HepG2 (cell line): ENCODE results near the gene SRRM1. TPM values are rescaled to one million over a fixed set of nuclear protein-coding genes. Genes with fewer than 3 reads are reported as not detected.

Experiments used
- CEBPG ChIP-seq: IDR thresholded peaks from 2 replicates; pipeline ENCODE4 v1.6.1; 2016
- FOXA1 ChIP-seq, 2 experiments: fragments of 450-650 bp in 1 of 2; sonication (generic) in 1 of 2; formaldehyde crosslinking in 1 of 2; IDR thresholded peaks; 2 replicates each; pipeline versions ENCODE4 v1.4.0 to v1.6.1; 2016 to 2020; ENCODE audit warnings: missing genetic modification reagents in 1 of 2
- KDM6A ChIP-seq: IDR thresholded peaks from 2 replicates; pipeline ENCODE4 v1.6.1; 2016; ENCODE audit warnings: low read depth
- LBX2 ChIP-seq: sonication (generic); formaldehyde crosslinking; IDR thresholded peaks from 2 replicates; pipeline ENCODE4 v1.5.0; 2020; ENCODE audit warnings: missing genetic modification reagents, mild to moderate bottlenecking, borderline replicate concordance
- NCOA2 ChIP-seq: sonication (generic); formaldehyde crosslinking; IDR thresholded peaks from 2 replicates; pipeline ENCODE4 v1.8.0; 2022; ENCODE audit warnings: inconsistent platforms
- NR0B2 ChIP-seq: sonication (generic); formaldehyde crosslinking; IDR thresholded peaks from 2 replicates; pipeline ENCODE4 v1.4.0; 2020; ENCODE audit warnings: mild to moderate bottlenecking, missing genetic modification reagents
- PRMT3 ChIP-seq: sonication (generic); formaldehyde crosslinking; IDR thresholded peaks from 2 replicates; pipeline ENCODE4 v1.8.1; 2022; ENCODE audit warnings: low read depth, mild to moderate bottlenecking, moderate library complexity, missing genetic modification reagents, borderline replicate concordance
- RBAK ChIP-seq: sonication (generic); formaldehyde crosslinking; IDR thresholded peaks from 2 replicates; pipeline ENCODE4 v1.5.1; 2020; ENCODE audit warnings: mild to moderate bottlenecking, missing genetic modification reagents
- RXRA ChIP-seq: sonication (generic); formaldehyde crosslinking; IDR thresholded peaks from 2 replicates; pipeline ENCODE4 v1.5.1; 2020; ENCODE audit warnings: missing genetic modification reagents
- SALL1 ChIP-seq: sonication (generic); formaldehyde crosslinking; IDR thresholded peaks from 2 replicates; pipeline ENCODE4 v1.8.0; 2022; ENCODE audit warnings: mild to moderate bottlenecking, missing genetic modification reagents
- SNAPC4 ChIP-seq: sonication (generic); formaldehyde crosslinking; IDR thresholded peaks from 2 replicates; pipeline ENCODE4 v1.4.0; 2020; ENCODE audit warnings: mild to moderate bottlenecking, missing genetic modification reagents
- SOX13 ChIP-seq, 3 experiments: fragments of 450-650 bp in 1 of 3; sonication (generic) in 1 of 3; formaldehyde crosslinking in 1 of 3; IDR thresholded peaks in 2 of 3; conservative IDR thresholded peaks in 1 of 3; 2 replicates each; pipeline versions ENCODE4 v1.5.0 to v1.6.1; 2016 to 2020; ENCODE audit warnings: antibody characterized with exemption in 1 of 3, mild to moderate bottlenecking in 1 of 3, missing compliant biosample characterization in 1 of 3, missing genetic modification reagents in 1 of 3, moderate library complexity in 1 of 3
- THAP7 ChIP-seq: sonication (generic); formaldehyde crosslinking; IDR thresholded peaks from 2 replicates; pipeline ENCODE4 v1.8.1; 2023; ENCODE audit warnings: mild to moderate bottlenecking, missing genetic modification reagents
- ZFP1 ChIP-seq: IDR thresholded peaks from 2 replicates; pipeline ENCODE4 v1.6.1; 2016
- ZNF20 ChIP-seq: sonication (generic); formaldehyde crosslinking; IDR thresholded peaks from 2 replicates; pipeline ENCODE4 v1.4.0; 2020; ENCODE audit warnings: mild to moderate bottlenecking, moderate library complexity, missing genetic modification reagents
- ZNF207 ChIP-seq: fragments of 450-650 bp; IDR thresholded peaks from 2 replicates; pipeline ENCODE4 v1.6.1; 2016; ENCODE audit warnings: antibody characterized with exemption, borderline replicate concordance
- ZNF451 ChIP-seq: sonication (generic); formaldehyde crosslinking; IDR thresholded peaks from 2 replicates; pipeline ENCODE4 v1.5.0; 2020; ENCODE audit warnings: mild to moderate bottlenecking, missing genetic modification reagents
- ZNF576 ChIP-seq: sonication (generic); formaldehyde crosslinking; IDR thresholded peaks from 2 replicates; pipeline ENCODE4 v1.4.0; 2020; ENCODE audit warnings: mild to moderate bottlenecking, missing genetic modification reagents
- ZNF652 ChIP-seq: IDR thresholded peaks from 2 replicates; pipeline ENCODE4 v1.6.1; 2016; ENCODE audit warnings: low read depth, borderline replicate concordance
- ZNF672 ChIP-seq: sonication (generic); formaldehyde crosslinking; IDR thresholded peaks from 2 replicates; pipeline ENCODE4 v1.8.1; 2022; ENCODE audit warnings: missing genetic modification reagents
- ZSCAN20 ChIP-seq: sonication (generic); formaldehyde crosslinking; IDR thresholded peaks from 2 replicates; pipeline ENCODE4 v1.4.0; 2020; ENCODE audit warnings: missing genetic modification reagents, mild to moderate bottlenecking, borderline replicate concordance
- polyA plus RNA-seq, 8 experiments: library from polyadenylated mRNA; depleted of rRNA in 3 of 8; stranded (reverse) in 7 of 8; unstranded in 1 of 8; fragments of >200 nt; fragmentation: Illumina TruSeq in 4 of 8; extraction: Trizol in 4 of 8; gene quantifications; 2 replicates each; pipeline versions ENCODE4 v1.2.1 to v1.2.3, GENCODE V29; 2011 to 2016; ENCODE audit warnings: low read depth in 4 of 8, missing spikeins in 1 of 8, mixed read lengths in 1 of 8; ENCODE audit not compliant: insufficient read depth in 1 of 8
- total RNA-seq, 5 experiments: library from RNA; depleted of rRNA; stranded (reverse); fragments of >200 nt; fragmentation: Illumina TruSeq; extraction: Trizol; gene quantifications; 2 replicates each; pipeline ENCODE4 v1.2.3, GENCODE V29; 2016; ENCODE audit warnings: low read depth in 1 of 5

The SRRM1 gene
- total and polyA plus RNA-seq, 2 of the 13 experiments (the other 11 are each of a cell fraction or from before 2014, with no cell fraction given), result 31.6 to 44.5 TPM

GRCh38 chr1:24605534-24606295 is 37.4 kb upstream of the SRRM1 start (continued):
- TF ChIP-seq FOXA1 (IDR thresholded peaks at IDR 0.05) (no peak), FOXA1 (CRISPR knock-in tag; IDR thresholded peaks at IDR 0.05) (peak; percentile 51), NR0B2 (CRISPR knock-in tag) (no peak), ZNF20 (CRISPR knock-in tag) (no peak), CEBPG (CRISPR knock-in tag) (peak; percentile 53), ZNF576 (CRISPR knock-in tag) (no peak), SOX13 (IDR thresholded peaks at IDR 0.05) (no peak), SOX13 (CRISPR knock-in tag; conservative IDR thresholded peaks at IDR 0.05 in 1 of 2, IDR thresholded peaks at IDR 0.05 in 1 of 2) (peak in 1 of 2 experiments; percentile 44; a peak in 1 of 4 replicates), KDM6A (CRISPR knock-in tag) (0 out of 2 replicates have a peak, but pooled peaks have one; percentile 28), ZNF652 (no peak), ZNF672 (CRISPR knock-in tag) (no peak), RBAK (CRISPR knock-in tag) (no peak), LBX2 (CRISPR knock-in tag) (peak; percentile 76; the same call in 1 of the 2 replicates), NCOA2 (CRISPR knock-in tag) (no peak), ZNF207 (no peak), SALL1 (CRISPR knock-in tag) (peak; percentile 94), SNAPC4 (no peak), RXRA (peak; percentile 73), ZFP1 (CRISPR knock-in tag) (no peak), PRMT3 (0 out of 2 replicates have a peak, but pooled peaks have one; percentile 13), ZNF451 (CRISPR knock-in tag) (0 out of 2 replicates have a peak, but pooled peaks have one; percentile 49), THAP7 (CRISPR knock-in tag) (peak; percentile 79), ZSCAN20 (CRISPR knock-in tag) (peak; percentile 35; the same call in 1 of the 2 replicates)
